ENCODE results near the gene CABCOCO1. TPM values are rescaled to one million over a fixed set of nuclear protein-coding genes. Genes with fewer than 3 reads are reported as not detected.

CABCOCO1 gene
- total and polyA plus RNA-seq, 9 of the 15 experiments (the other 6 are each of a cell fraction or from before 2014, with no cell fraction given): 0.04 TPM; not detected in 8

GRCh38 chr10:61764486-61764885 lies 101.8 kb downstream of the CABCOCO1 start (continued):
- TF ChIP-seq ESRRA (IDR thresholded peaks at IDR 0.05; ENCODE audit: borderline replicate concordance, low read depth) (no peak), NR2C2 (CRISPR knock-in tag; IDR thresholded peaks at IDR 0.05) (no peak), NR2C2 (tag; IDR thresholded peaks at IDR 0.05) (peak; percentile 36; the same call in 1 of the 2 replicates), SMAD1 (IDR thresholded peaks at IDR 0.05; ENCODE audit: low read depth, low read length, partially characterized antibody) (no peak), FOXJ2 (tag; IDR thresholded peaks at IDR 0.05) (peak; percentile 13; the same call in 1 of the 2 replicates), ZNF263 (CRISPR knock-in tag; IDR thresholded peaks at IDR 0.05; ENCODE audit: borderline replicate concordance) (peak; percentile 95), KDM5B (IDR thresholded peaks at IDR 0.05; ENCODE audit: insufficient replicate concordance, low read depth, low read length) (peak; percentile 17), FOSL1 (tag; conservative IDR thresholded peaks at IDR 0.05) (peak; percentile 5; the same call in 1 of the 2 replicates), TAL1 (IDR thresholded peaks at IDR 0.05) (0 out of 2 replicates have a peak, but pooled peaks have one; percentile 15)

Measured in K562 (cell line).